ENCODE measurements around the gene FBXL15. TPM values are rescaled to one million over a fixed set of nuclear protein-coding genes. Genes with fewer than 3 reads are reported as not detected.

Gene FBXL15
- total RNA-seq, 1 donor from 2014 or later = 3.1 TPM

DNA sequence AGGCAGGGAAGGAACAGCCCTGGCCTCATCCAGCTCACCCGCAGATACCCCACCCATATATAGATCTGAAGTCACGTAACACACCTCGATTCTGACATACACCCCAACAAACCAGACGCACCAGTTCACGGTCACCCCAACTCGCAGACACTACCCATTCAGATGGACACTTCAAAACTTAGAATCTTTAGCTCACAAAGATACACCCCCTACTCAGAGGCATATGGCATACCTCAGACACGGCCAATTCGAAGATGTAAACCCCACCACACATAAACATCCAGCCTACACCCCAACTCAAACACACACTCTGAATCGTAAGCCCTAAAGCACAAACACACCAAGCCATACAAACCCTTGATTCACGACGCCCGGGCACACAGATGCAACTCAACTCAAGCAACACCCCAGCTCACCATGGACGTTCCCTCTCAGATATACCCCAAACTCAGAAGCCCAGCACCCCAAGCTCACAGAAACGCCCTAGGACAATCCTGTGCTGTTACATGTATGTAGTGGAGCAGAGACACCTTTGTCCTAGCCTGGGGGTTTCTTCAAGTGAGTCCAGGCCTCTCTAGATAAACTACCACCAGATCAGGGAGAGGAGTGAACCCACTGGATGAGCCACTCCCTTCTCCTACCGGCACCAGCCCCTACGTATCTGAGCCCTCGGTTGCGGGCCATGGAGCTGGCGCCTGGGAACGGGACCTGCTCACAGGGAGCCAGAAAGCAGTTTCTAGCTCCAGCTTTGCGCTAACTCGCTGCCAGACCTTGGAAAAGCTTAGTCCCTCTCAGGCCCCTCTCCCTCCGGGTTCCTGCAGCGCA lies 10.8 kb upstream of the FBXL15 start:
- peaks cover 65 to 69% (median 67%) of the 10 kb centered on the region in 3 donors for H3K27me3 ChIP-seq (ENCODE audit: control insufficient read depth in 3 of 3, insufficient read depth in 3 of 3, low read length in 3 of 3)
- H3K9me3 ChIP-seq (ENCODE audit: control insufficient read depth in 3 of 3, low read length in 3 of 3) = no peaks in the 10 kb centered on the region
- peak overlapping the region in 1 of 3 donors; percentile 2 for H3K4me3 ChIP-seq (ENCODE audit: low read length in 3 of 3)
- H3K4me1 ChIP-seq (ENCODE audit: control insufficient read depth in 3 of 3, insufficient read depth in 3 of 3, low read length in 3 of 3) = peaks cover 2 to 12% (median 6%) of the 10 kb centered on the region in 3 donors
- H3K27ac ChIP-seq (ENCODE audit: low read depth, low read length) = no peak overlapping the region
- H3K36me3 ChIP-seq (ENCODE audit: control insufficient read depth in 3 of 3, insufficient read depth in 3 of 3, low read length in 3 of 3) = no peaks in the 10 kb centered on the region
- no peak overlapping the region for H3K9ac ChIP-seq (ENCODE audit: low read depth in 1 of 3, low read length in 3 of 3)

DNA sequence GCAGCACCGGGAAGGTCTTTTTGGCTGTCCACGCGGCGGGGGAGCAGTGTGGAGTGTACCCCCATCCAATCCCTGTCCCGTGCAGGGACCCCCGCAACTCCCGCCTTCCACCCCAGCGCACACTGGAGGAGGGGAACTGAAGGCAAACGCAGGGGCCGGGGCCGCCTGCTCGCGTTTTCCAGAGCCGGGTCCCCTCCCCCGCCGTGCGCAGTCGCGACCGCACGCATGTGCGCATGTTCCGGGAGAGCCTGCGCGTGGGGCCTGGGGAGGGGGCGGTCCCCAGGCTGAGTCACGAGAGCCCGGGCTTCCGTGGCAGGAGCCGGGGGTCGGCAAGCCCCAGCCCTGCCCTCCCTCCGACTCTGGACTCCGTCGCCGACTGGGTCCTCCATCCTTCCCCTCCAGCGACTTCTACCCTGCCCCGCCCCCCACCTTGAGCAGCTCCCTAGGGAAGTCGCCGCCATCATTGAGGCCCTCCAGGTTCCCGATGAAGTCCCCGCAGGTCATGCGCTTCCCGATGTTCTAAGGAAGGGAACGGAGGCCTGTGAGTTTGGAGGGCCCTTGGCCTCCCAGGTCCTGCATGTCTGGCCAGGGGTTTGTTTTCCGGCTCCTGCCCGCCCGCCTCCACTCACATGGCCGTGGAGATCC lies 10.1 kb upstream of the FBXL15 start:
- Histone ChIP-seq H3K27me3 (ENCODE audit: control insufficient read depth in 3 of 3, insufficient read depth in 3 of 3, low read length in 3 of 3) (peaks cover 68 to 77% (median 70%) of the 10 kb centered on the region in 3 donors), H3K4me3 (ENCODE audit: low read length in 3 of 3) (peak overlapping the region in 1 of 3 donors; percentile 2), H3K9ac (ENCODE audit: low read depth in 1 of 3, low read length in 3 of 3) (no peak overlapping the region), H3K36me3 (ENCODE audit: control insufficient read depth in 3 of 3, insufficient read depth in 3 of 3, low read length in 3 of 3) (no peaks in the 10 kb centered on the region), H3K27ac (ENCODE audit: low read depth, low read length) (no peak overlapping the region), H3K9me3 (ENCODE audit: control insufficient read depth in 3 of 3, low read length in 3 of 3) (no peaks in the 10 kb centered on the region), H3K4me1 (ENCODE audit: control insufficient read depth in 3 of 3, insufficient read depth in 3 of 3, low read length in 3 of 3) (peaks cover 2 to 12% (median 6%) of the 10 kb centered on the region in 3 donors)

DNA sequence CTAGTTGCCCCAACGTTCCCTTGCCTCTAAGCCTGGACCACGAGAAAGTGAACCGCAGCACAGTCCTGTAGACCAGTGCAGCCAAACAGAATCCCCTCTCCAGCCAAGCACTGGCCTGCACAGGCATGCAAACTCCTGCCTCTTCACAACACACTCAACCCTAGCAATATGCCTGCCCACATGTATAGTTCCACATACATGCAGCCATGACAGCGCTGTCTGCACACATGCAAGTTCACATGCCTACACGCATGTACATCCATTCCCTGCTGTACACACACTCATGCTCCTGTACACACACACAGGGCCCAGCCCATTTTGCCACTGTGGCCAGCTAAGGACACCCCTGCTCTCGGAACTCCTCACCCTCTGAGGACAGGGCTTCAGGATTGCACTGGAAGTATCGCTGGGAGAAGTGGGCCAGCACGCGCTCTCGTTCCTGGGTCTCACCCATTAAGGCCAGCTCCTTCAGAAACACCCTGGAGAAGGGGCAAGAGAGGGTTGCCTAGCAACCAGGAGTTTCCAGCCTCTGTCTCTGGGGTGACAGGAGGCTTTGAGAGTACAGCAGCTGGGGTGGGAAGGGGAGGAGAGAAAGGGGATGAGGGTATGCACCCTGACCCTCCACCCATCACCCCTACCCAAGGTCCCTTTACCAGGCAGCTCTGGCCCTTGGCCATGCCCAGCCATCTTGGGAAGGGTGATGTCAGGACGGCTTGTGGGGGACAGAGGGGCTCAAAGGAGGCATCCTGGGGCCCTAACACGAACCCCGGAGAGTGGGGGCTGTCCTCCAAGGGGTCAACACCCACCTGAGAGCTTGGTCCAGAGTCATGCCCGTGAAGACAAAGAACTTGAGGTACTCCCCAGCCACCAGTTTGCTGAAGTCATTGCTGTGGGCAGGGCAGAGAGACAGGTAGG lies 9.0 kb upstream of the FBXL15 start:
- H3K27me3 ChIP-seq (ENCODE audit: control insufficient read depth in 3 of 3, insufficient read depth in 3 of 3, low read length in 3 of 3) = peaks cover 72 to 87% (median 79%) of the 10 kb centered on the region in 3 donors
- peaks cover 2 to 12% (median 6%) of the 10 kb centered on the region in 3 donors for H3K4me1 ChIP-seq (ENCODE audit: control insufficient read depth in 3 of 3, insufficient read depth in 3 of 3, low read length in 3 of 3)
- no peak overlapping the region for H3K9ac ChIP-seq (ENCODE audit: low read depth in 1 of 3, low read length in 3 of 3)
- no peak overlapping the region for H3K4me3 ChIP-seq (ENCODE audit: low read length in 3 of 3)
- no peak overlapping the region for H3K27ac ChIP-seq (ENCODE audit: low read depth, low read length)
- no peaks in the 10 kb centered on the region for H3K9me3 ChIP-seq (ENCODE audit: control insufficient read depth in 3 of 3, low read length in 3 of 3)
- no peaks in the 10 kb centered on the region for H3K36me3 ChIP-seq (ENCODE audit: control insufficient read depth in 3 of 3, insufficient read depth in 3 of 3, low read length in 3 of 3)

DNA sequence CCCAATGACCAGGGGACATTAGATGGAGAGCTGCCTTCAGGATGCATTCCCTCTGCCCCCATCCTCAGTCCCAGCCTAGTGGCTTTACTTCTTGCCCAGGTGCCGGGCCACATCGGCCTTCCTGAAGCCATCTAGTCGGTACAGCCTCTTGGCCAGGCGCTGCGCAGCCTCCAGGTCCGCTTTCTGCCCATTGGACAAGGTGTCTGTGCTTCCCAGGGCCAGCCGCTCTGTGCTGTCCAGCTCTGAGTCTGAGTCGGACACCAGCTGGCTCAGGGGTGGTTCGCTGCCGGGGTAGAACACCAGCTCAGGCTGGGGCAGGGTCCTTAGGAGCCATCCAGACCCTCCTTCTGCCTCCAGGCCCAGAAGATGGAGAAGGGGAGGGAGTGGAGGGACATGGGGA lies 8.3 kb upstream of the FBXL15 start:
- no peak overlapping the region for H3K9ac ChIP-seq (ENCODE audit: low read depth in 1 of 3, low read length in 3 of 3)
- H3K4me1 ChIP-seq (ENCODE audit: control insufficient read depth in 3 of 3, insufficient read depth in 3 of 3, low read length in 3 of 3) = peaks cover 2 to 12% (median 6%) of the 10 kb centered on the region in 3 donors
- no peaks in the 10 kb centered on the region for H3K9me3 ChIP-seq (ENCODE audit: control insufficient read depth in 3 of 3, low read length in 3 of 3)
- no peaks in the 10 kb centered on the region for H3K36me3 ChIP-seq (ENCODE audit: control insufficient read depth in 3 of 3, insufficient read depth in 3 of 3, low read length in 3 of 3)
- no peak overlapping the region for H3K27ac ChIP-seq (ENCODE audit: low read depth, low read length)
- peaks cover 76 to 89% (median 79%) of the 10 kb centered on the region in 3 donors for H3K27me3 ChIP-seq (ENCODE audit: control insufficient read depth in 3 of 3, insufficient read depth in 3 of 3, low read length in 3 of 3)
- no peak overlapping the region for H3K4me3 ChIP-seq (ENCODE audit: low read length in 3 of 3)

DNA sequence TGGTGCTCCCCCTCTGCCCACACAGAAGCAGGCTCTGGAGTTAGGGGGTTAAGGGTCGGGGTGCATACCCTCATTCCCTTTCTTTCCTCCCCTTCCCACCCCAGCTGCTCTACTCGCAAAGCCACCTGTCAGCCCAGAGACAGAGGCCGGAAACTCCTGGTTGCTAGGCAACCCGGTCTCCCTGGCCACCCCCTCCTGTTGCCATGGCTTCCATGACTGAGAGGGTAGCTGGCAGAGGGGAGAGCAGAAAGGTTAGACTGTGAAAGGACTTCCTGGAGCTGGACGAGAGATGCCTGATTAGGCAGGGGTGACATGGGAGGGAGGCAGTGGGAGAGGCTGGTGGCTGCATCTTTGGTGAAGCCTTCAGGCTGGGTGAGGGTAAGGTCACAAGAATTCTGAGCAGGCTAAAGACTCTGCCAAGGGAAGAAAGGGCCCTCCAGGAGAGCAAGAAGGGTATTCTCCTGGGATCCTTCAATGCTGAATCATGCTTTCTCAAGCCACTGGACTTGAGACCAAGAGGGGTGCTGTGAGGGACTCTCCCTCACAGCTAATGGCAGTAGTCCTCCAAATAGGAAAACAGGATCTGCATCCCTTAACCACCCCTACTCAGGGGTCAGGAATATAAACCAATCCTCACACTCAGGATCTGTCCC lies 7.5 kb upstream of the FBXL15 start:
- Histone ChIP-seq H3K9ac (ENCODE audit: low read depth in 1 of 3, low read length in 3 of 3) (no peak overlapping the region), H3K27me3 (ENCODE audit: control insufficient read depth in 3 of 3, insufficient read depth in 3 of 3, low read length in 3 of 3) (peaks cover 71 to 86% (median 75%) of the 10 kb centered on the region in 3 donors), H3K4me3 (ENCODE audit: low read length in 3 of 3) (no peak overlapping the region), H3K36me3 (ENCODE audit: control insufficient read depth in 3 of 3, insufficient read depth in 3 of 3, low read length in 3 of 3) (no peaks in the 10 kb centered on the region), H3K4me1 (ENCODE audit: control insufficient read depth in 3 of 3, insufficient read depth in 3 of 3, low read length in 3 of 3) (peaks cover 2 to 12% (median 6%) of the 10 kb centered on the region in 3 donors), H3K9me3 (ENCODE audit: control insufficient read depth in 3 of 3, low read length in 3 of 3) (no peaks in the 10 kb centered on the region), H3K27ac (ENCODE audit: low read depth, low read length) (no peak overlapping the region)

DNA sequence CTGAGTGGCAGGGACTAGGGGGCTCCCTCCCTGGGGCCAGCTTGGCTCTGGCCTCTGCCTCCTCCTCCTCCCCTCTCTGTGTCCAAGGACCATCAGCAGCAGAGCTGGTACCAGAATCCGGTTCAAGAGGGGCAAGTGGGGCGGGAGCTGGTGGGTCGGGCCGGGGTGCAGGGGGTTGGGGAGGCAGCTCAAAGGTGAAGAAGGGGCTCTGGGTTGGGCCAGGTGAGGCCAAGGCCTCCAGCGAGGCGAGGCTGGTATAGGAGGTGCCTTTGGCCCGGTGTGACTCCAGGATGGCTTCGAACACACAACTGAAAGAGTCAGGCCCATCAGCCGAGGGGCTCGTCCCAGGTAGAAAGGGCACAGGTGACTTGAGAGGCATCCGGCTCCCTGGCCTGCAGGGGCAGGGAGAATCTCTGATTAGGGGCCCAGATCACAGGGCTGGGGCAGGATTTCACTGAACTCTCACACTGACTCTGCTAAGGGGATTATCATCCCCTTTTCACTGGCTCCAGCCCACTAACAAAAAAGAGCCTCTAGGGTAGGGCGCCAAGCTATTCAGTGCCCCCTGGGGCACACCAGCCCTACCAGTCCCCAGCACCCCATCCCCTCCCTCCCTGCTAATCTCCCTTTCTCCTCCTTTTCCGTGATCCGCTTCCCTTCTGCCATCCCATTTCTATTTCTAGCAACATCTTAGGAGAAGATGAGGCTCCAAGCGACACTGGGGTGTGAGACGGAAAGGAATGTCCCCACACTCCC lies 6.7 kb upstream of the FBXL15 start:
- Histone ChIP-seq H3K4me1 (ENCODE audit: control insufficient read depth in 3 of 3, insufficient read depth in 3 of 3, low read length in 3 of 3) (peaks cover 3 to 9% (median 7%) of the 10 kb centered on the region in 3 donors), H3K9me3 (ENCODE audit: control insufficient read depth in 3 of 3, low read length in 3 of 3) (no peaks in the 10 kb centered on the region)

DNA sequence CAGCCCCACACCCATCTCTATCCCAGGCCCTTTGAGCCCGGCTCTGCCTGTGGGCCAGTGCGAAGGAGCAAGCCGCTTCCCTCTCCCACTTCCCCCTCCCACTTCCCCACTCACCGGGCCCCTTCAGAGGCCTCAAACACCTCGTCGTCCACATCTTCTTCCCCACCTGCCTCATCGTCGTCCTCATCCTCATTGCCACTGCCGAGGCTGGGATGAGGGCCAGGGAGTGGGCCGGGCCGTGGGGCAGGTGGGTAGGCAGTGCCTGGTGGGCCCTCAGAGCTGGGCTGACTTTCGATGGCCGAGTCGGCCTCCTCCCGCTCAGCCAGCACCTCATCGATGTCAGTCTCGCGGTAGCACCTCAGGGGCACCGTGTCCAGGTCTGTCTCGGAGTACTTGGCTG lies 5.9 kb upstream of the FBXL15 start:
- peaks cover 10 to 14% (median 14%) of the 10 kb centered on the region in 3 donors for H3K4me1 ChIP-seq (ENCODE audit: control insufficient read depth in 3 of 3, insufficient read depth in 3 of 3, low read length in 3 of 3)
- no peak overlapping the region for H3K4me3 ChIP-seq (ENCODE audit: low read length in 3 of 3)
- H3K9me3 ChIP-seq (ENCODE audit: control insufficient read depth in 3 of 3, low read length in 3 of 3) = no peaks in the 10 kb centered on the region
- peaks cover 65 to 82% (median 66%) of the 10 kb centered on the region in 3 donors for H3K27me3 ChIP-seq (ENCODE audit: control insufficient read depth in 3 of 3, insufficient read depth in 3 of 3, low read length in 3 of 3)
- no peaks in the 10 kb centered on the region for H3K36me3 ChIP-seq (ENCODE audit: control insufficient read depth in 3 of 3, insufficient read depth in 3 of 3, low read length in 3 of 3)
- H3K27ac ChIP-seq (ENCODE audit: low read depth, low read length) = no peak overlapping the region
- H3K9ac ChIP-seq (ENCODE audit: low read depth in 1 of 3, low read length in 3 of 3) = no peak overlapping the region

More for the DNA sequence above, 6.7 kb upstream of the FBXL15 start:
- Histone ChIP-seq H3K4me3 (ENCODE audit: low read length in 3 of 3) (no peak overlapping the region), H3K27me3 (ENCODE audit: control insufficient read depth in 3 of 3, insufficient read depth in 3 of 3, low read length in 3 of 3) (peaks cover 71 to 84% (median 71%) of the 10 kb centered on the region in 3 donors), H3K36me3 (ENCODE audit: control insufficient read depth in 3 of 3, insufficient read depth in 3 of 3, low read length in 3 of 3) (no peaks in the 10 kb centered on the region), H3K27ac (ENCODE audit: low read depth, low read length) (no peak overlapping the region), H3K9ac (ENCODE audit: low read depth in 1 of 3, low read length in 3 of 3) (no peak overlapping the region)

DNA sequence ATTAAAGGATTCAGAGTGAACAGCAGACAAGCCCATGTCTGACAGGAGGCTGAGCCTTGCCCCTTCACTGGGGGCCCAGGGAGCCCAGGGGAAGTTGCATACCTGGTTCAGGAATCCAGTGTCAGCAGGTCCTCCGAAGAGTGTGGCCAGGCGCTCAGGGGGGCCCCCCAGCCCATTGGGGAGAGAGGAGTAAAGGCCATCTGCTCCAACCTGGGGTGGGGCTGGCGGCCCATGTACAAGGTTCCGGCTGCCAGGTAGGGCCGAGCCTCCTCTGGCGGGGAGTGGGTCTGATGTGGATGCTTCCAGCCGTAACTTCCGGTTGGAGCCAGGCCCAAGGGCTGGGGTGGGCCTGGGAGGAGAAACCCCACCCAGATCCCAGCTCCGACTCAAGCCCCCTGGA lies 4.4 kb upstream of the FBXL15 start:
- peaks cover 50 to 67% (median 51%) of the 10 kb centered on the region in 3 donors for H3K27me3 ChIP-seq (ENCODE audit: control insufficient read depth in 3 of 3, insufficient read depth in 3 of 3, low read length in 3 of 3)
- H3K9ac ChIP-seq (ENCODE audit: low read depth in 1 of 3, low read length in 3 of 3) = no peak overlapping the region
- H3K27ac ChIP-seq (ENCODE audit: low read depth, low read length) = no peak overlapping the region
- H3K4me3 ChIP-seq (ENCODE audit: low read length in 3 of 3) = no peak overlapping the region
- H3K9me3 ChIP-seq (ENCODE audit: control insufficient read depth in 3 of 3, low read length in 3 of 3) = no peaks in the 10 kb centered on the region
- peaks cover 16 to 17% (median 16%) of the 10 kb centered on the region in 3 donors for H3K4me1 ChIP-seq (ENCODE audit: control insufficient read depth in 3 of 3, insufficient read depth in 3 of 3, low read length in 3 of 3)
- no peaks in the 10 kb centered on the region for H3K36me3 ChIP-seq (ENCODE audit: control insufficient read depth in 3 of 3, insufficient read depth in 3 of 3, low read length in 3 of 3)

DNA sequence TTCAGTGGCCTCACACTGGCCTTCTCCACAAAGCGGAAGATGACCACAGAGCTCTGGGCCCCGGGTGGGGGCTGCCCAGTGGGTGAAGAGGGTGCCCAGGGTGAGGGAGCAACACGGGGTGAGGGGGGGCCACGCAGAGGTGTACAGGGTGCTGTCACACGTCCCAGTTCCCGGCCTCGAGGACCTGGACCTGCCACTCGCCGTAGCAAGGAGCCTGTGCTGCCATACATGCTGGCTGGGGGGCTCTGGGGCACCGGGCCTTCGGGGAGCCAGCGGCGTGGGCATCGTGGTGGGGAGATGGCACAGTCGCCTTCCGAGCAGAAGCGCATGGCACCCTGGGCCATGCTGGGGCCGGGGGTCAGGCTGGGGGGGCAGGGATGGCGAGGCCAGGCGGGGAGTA lies 3.9 kb upstream of the FBXL15 start:
- Histone ChIP-seq H3K4me1 (ENCODE audit: control insufficient read depth in 3 of 3, insufficient read depth in 3 of 3, low read length in 3 of 3) (peaks cover 17 to 20% (median 18%) of the 10 kb centered on the region in 3 donors), H3K27me3 (ENCODE audit: control insufficient read depth in 3 of 3, insufficient read depth in 3 of 3, low read length in 3 of 3) (peaks cover 46 to 63% (median 47%) of the 10 kb centered on the region in 3 donors)

More for the DNA sequence above, 3.9 kb upstream of the FBXL15 start:
- Histone ChIP-seq H3K36me3 (ENCODE audit: control insufficient read depth in 3 of 3, insufficient read depth in 3 of 3, low read length in 3 of 3) (no peaks in the 10 kb centered on the region), H3K4me3 (ENCODE audit: low read length in 3 of 3) (no peak overlapping the region), H3K9me3 (ENCODE audit: control insufficient read depth in 3 of 3, low read length in 3 of 3) (no peaks in the 10 kb centered on the region), H3K9ac (ENCODE audit: low read depth in 1 of 3, low read length in 3 of 3) (no peak overlapping the region), H3K27ac (ENCODE audit: low read depth, low read length) (no peak overlapping the region)

Data from skeletal muscle tissue (tissue), 4 donors.